Spleen (tissue), 11 donors: ENCODE data around the gene SOX6. TPM values are rescaled to one million over a fixed set of nuclear protein-coding genes. Genes with fewer than 3 reads are reported as not detected.

Experiments used
- DNase-seq: peaks from one replicate; pipeline ENCODE4 v3.0.0-alpha.2; 2020
- H3K27ac ChIP-seq, 8 donors: fragments of 200-600 bp; sonication (generic) in 7 of 8; 1 replicate in 4 of 8; 2 replicates in 4 of 8; pipeline versions ENCODE4 v1.5.0 to v1.8.0; 2016 to 2021; ENCODE audit warnings: inconsistent platforms in 4 of 8, mild to moderate bottlenecking in 4 of 8, moderate library complexity in 1 of 8
- H3K27me3 ChIP-seq, 7 donors: fragments of 200-600 bp; sonication (generic) in 6 of 7; replicated peaks in 1 of 7; 1 replicate in 4 of 7; 2 replicates in 3 of 7; pipeline versions ENCODE4 v1.5.0 to v1.8.0; 2016 to 2021; ENCODE audit warnings: inconsistent platforms in 3 of 7, mild to moderate bottlenecking in 1 of 7
- H3K36me3 ChIP-seq, 6 donors: fragments of 200-600 bp; sonication (generic) in 5 of 6; 1 replicate in 4 of 6; 2 replicates in 2 of 6; pipeline versions ENCODE4 v1.5.0 to v1.8.0; 2016 to 2021; ENCODE audit warnings: inconsistent platforms in 2 of 6
- H3K4me1 ChIP-seq, 6 donors: fragments of 200-600 bp; sonication (generic) in 5 of 6; 1 replicate in 3 of 6; 2 replicates in 3 of 6; pipeline versions ENCODE4 v1.5.0 to v1.8.0; 2016 to 2021; ENCODE audit warnings: inconsistent platforms in 3 of 6
- H3K4me3 ChIP-seq, 8 donors: fragments of 200-600 bp; sonication (generic) in 7 of 8; 1 replicate in 4 of 8; 2 replicates in 4 of 8; pipeline versions ENCODE4 v1.5.0 to v1.8.0; 2016 to 2021; ENCODE audit warnings: inconsistent platforms in 4 of 8, mild to moderate bottlenecking in 4 of 8, moderate library complexity in 2 of 8
- H3K9me3 ChIP-seq, 8 donors: fragments of 200-600 bp; sonication (generic) in 7 of 8; 1 replicate in 4 of 8; 2 replicates in 4 of 8; pipeline versions ENCODE4 v1.5.0 to v1.8.0; 2016 to 2021; ENCODE audit warnings: inconsistent platforms in 4 of 8
- POLR2A ChIP-seq, 3 donors: fragments of 450-650 bp; IDR thresholded peaks; one replicate each; pipeline ENCODE4 v1.5.1; 2017; ENCODE audit warnings: antibody characterized with exemption in 3 of 3, mild to moderate bottlenecking in 1 of 3
- POLR2AphosphoS5 ChIP-seq, 3 donors: sonication (generic); formaldehyde crosslinking; IDR thresholded peaks; one replicate each; pipeline ENCODE4 v1.5.1; 2017; ENCODE audit warnings: antibody characterized with exemption in 3 of 3
- WGBS, 5 donors: extraction: QIAGEN DNeasy Blood & Tissue Kit in 3 of 5; methylation state at CpG; one replicate each; pipeline versions ENCODE4 v1.1.5 to v1.1.7; 2013 to 2018; 5-methylcytosine and 5-hydroxymethylcytosine counted together
- intact Hi-C: fragments of 100-400 bp; cut with DNase I; formaldehyde crosslinking; loops from one replicate; pipeline ENCODE4 v1.15.0; 2023; ENCODE audit warnings: low total_unique reads
- polyA plus RNA-seq, 3 donors: library from polyadenylated mRNA; stranded (reverse); fragments of 200-250 nt; gene quantifications; one replicate each; pipeline ENCODE4 v1.2.1, GENCODE V29; 2013
- total RNA-seq, 7 donors: library from RNA; depleted of rRNA in 3 of 7; stranded (reverse); fragments of >200 nt in 3 of 7; fragmentation: NEBNext Ultra II Directional in 4 of 7; extraction: Animal tissue kit (Norgen Biotek cat#: 25700) in 4 of 7; gene quantifications; one replicate each; pipeline versions ENCODE4 v1.1.0 to v1.2.1, GENCODE V29; 2016 to 2021
- TF ChIP-seq, protein P1 (sequence below), 11 experiments: fragments of 200-600 bp in 7 of 11; fragments of 450-650 bp in 4 of 11; sonication (generic) in 4 of 11; IDR thresholded peaks in 8 of 11; conservative IDR thresholded peaks in 3 of 11; 1 replicate in 7 of 11; 2 replicates in 4 of 11; pipeline versions ENCODE4 v1.4.0 to v1.8.0; 2016 to 2021; ENCODE audit warnings: antibody characterized with exemption in 11 of 11, inconsistent platforms in 4 of 11, mild to moderate bottlenecking in 1 of 11
- donor health status: healthy with polysubstance abuse.
- donor health status: DM: no; HTN: no; CAD: no; lungs with moderate emphysema.
- donor health status: DM: no; HTN: no; CAD: no.
- donor health status: Bipolar disorder and iron deficiency.
- donor health status: healthy.
- donor health status: DM: no; HTN: no; CAD: no.
- donor health status: DM: yes; HTN: yes; CAD: no.

Gene SOX6
- total and polyA plus RNA-seq, 10 donors: 0.11 to 12.4 (median 3.7) TPM

DNA sequence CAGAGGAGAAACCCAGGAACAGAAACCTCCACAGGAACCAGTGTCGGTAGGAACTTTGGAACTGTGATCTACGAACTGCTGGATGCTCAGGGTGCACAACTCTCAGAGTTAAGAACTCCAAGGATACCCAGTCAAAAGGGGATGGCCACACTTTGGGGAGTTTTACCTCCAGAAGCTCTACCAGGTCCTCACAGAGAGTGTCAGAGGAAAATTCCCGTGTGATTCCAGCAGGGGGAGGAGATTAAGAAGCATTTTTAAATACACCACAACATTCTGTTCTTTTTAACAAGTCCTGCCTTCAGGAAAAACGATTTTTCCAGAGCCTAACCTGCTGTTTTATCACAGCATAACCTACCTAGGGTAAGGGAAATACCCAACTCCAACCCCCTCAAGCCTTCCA is 104.0 kb downstream of the SOX6 start:
- no peaks in the 10 kb centered on the region for H3K4me1 ChIP-seq
- no peak overlapping the region for H3K4me3 ChIP-seq
- WGBS, 5 donors: 49 to 66% (median 62%) methylated on average over 4 of the region's 4 CpGs
- TF ChIP-seq, protein P1, sequence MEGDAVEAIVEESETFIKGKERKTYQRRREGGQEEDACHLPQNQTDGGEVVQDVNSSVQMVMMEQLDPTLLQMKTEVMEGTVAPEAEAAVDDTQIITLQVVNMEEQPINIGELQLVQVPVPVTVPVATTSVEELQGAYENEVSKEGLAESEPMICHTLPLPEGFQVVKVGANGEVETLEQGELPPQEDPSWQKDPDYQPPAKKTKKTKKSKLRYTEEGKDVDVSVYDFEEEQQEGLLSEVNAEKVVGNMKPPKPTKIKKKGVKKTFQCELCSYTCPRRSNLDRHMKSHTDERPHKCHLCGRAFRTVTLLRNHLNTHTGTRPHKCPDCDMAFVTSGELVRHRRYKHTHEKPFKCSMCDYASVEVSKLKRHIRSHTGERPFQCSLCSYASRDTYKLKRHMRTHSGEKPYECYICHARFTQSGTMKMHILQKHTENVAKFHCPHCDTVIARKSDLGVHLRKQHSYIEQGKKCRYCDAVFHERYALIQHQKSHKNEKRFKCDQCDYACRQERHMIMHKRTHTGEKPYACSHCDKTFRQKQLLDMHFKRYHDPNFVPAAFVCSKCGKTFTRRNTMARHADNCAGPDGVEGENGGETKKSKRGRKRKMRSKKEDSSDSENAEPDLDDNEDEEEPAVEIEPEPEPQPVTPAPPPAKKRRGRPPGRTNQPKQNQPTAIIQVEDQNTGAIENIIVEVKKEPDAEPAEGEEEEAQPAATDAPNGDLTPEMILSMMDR (IDR thresholded peaks at IDR 0.05 in 8 of 11, conservative IDR thresholded peaks at IDR 0.05 in 3 of 11): no peak
- TF ChIP-seq POLR2AphosphoS5 (IDR thresholded peaks at IDR 0.05) (no peak), POLR2A (IDR thresholded peaks at IDR 0.05) (no peak)
- H3K27me3 ChIP-seq: no peaks in the 10 kb centered on the region
- H3K36me3 ChIP-seq: no peaks in the 10 kb centered on the region
- intact Hi-C loops: no loop called here
- H3K9me3 ChIP-seq: peaks cover 0 to 14% (median under 1%) of the 10 kb centered on the region in 8 donors
- no peak for DNase-seq
- H3K27ac ChIP-seq: no peak overlapping the region

DNA sequence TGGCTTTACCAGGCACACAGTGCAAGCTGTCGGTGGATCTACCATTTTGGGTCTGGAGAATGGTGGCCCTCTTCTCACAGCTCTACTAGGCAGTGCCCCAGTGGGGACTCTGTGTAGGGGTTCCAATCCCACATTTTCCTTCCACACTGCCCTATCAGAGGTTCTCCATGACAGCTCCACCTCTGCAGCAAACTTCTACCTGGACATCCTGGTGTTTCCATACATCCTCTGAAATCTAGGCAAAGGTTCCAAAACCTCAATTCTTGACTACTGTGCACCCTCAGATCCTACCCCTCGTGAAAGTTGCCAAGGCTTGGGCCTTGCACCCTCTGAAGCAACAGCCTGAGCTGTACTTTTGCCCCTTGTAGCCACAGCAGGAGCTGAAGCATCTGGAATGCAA is 108.1 kb downstream of the SOX6 start:
- WGBS, 5 donors: 46 to 82% (median 69%) methylated on average over 1 to 2 of the region's 2 CpGs
- H3K4me1 ChIP-seq: no peaks in the 10 kb centered on the region
- H3K27ac ChIP-seq: no peak overlapping the region
- peak; percentile 11 for DNase-seq
- no peak for TF ChIP-seq POLR2A (IDR thresholded peaks at IDR 0.05)
- TF ChIP-seq, protein P1 (IDR thresholded peaks at IDR 0.05 in 8 of 11, conservative IDR thresholded peaks at IDR 0.05 in 3 of 11): no peak
- no peak for TF ChIP-seq POLR2AphosphoS5 (IDR thresholded peaks at IDR 0.05)
- peaks cover 0 to 28% (median 10%) of the 10 kb centered on the region in 8 donors for H3K9me3 ChIP-seq
- no peak overlapping the region for H3K4me3 ChIP-seq
- no peaks in the 10 kb centered on the region for H3K36me3 ChIP-seq
- intact Hi-C loops: no loop called here
- no peaks in the 10 kb centered on the region for H3K27me3 ChIP-seq

DNA sequence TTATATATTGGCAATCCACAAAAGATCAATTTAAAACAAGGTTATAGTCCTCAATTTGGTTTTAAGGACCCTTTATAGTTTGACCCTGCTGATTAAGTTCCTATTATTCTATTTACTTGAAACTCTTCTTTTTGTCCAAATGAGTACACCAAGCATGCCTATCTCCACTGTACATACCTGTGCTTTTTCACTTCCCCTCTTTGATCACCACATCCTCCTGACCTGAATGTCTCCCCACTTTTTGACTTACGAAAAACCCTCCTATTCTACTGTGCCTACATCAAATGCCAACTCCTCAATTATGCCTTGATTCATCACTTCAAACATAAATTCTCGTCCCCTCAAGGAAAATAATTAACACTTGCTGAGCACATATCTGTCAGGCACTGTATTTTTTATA is 113.5 kb downstream of the SOX6 start:
- Histone ChIP-seq H3K27ac (no peak overlapping the region), H3K4me3 (no peak overlapping the region), H3K36me3 (no peaks in the 10 kb centered on the region), H3K27me3 (no peaks in the 10 kb centered on the region), H3K4me1 (no peaks in the 10 kb centered on the region), H3K9me3 (peaks cover 0 to 19% (median 10%) of the 10 kb centered on the region in 8 donors)
- intact Hi-C loops: no loop called here
- WGBS, 5 donors: 64 to 75% (median 70%) methylated on average over 2 of the region's 2 CpGs
- no peak for TF ChIP-seq POLR2A (IDR thresholded peaks at IDR 0.05)
- TF ChIP-seq, protein P1 (IDR thresholded peaks at IDR 0.05 in 8 of 11, conservative IDR thresholded peaks at IDR 0.05 in 3 of 11): no peak
- TF ChIP-seq POLR2AphosphoS5 (IDR thresholded peaks at IDR 0.05): no peak
- DNase-seq: no peak

DNA sequence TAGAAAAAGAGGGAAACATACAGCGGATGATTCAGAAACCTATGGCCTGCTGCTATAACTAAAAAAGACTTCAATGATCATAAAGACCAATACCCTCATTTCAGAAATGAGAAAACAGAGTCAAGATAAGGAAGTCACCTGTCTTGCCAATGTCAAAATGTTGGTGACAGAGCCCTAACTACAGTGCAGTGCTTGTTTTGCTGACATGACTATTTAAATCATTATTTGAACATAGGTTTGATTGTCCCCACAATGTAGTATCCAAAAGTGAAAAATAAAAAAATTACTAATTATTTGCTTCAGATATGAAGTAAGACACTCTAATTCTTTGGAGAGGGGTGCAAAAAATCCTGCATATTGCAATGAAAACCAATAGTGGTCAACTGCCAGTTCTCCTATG is 115.7 kb downstream of the SOX6 start:
- WGBS, 5 donors: 94 to 100% (median 98%) methylated on average over 1 of the region's 1 CpG
- no peak for TF ChIP-seq POLR2A (IDR thresholded peaks at IDR 0.05)
- TF ChIP-seq, protein P1 (IDR thresholded peaks at IDR 0.05 in 8 of 11, conservative IDR thresholded peaks at IDR 0.05 in 3 of 11): no peak
- no peak for TF ChIP-seq POLR2AphosphoS5 (IDR thresholded peaks at IDR 0.05)

More for the DNA sequence above, 115.7 kb downstream of the SOX6 start:
- Histone ChIP-seq H3K4me3 (no peak overlapping the region), H3K36me3 (no peaks in the 10 kb centered on the region), H3K27me3 (no peaks in the 10 kb centered on the region), H3K4me1 (no peaks in the 10 kb centered on the region), H3K27ac (no peak overlapping the region), H3K9me3 (peaks cover 0 to 8% (median 0%) of the 10 kb centered on the region in 8 donors)
- intact Hi-C loops: no loop called here
- no peak for DNase-seq
